Stimulated activated CD8-positive, alpha-beta memory T cell treated with anti-CD3 and anti-CD28 coated beads, Interleukin-7, amount 100 ng/mL, for 1 hour (primary cell): ENCODE data around the gene KIAA1217.

Experiments used
- DNase-seq, 2 donors: peaks; one replicate each; pipeline ENCODE4 v3.0.0-alpha.2; 2020; ENCODE audit warnings: low read depth in 2 of 2

The KIAA1217 gene

DNA sequence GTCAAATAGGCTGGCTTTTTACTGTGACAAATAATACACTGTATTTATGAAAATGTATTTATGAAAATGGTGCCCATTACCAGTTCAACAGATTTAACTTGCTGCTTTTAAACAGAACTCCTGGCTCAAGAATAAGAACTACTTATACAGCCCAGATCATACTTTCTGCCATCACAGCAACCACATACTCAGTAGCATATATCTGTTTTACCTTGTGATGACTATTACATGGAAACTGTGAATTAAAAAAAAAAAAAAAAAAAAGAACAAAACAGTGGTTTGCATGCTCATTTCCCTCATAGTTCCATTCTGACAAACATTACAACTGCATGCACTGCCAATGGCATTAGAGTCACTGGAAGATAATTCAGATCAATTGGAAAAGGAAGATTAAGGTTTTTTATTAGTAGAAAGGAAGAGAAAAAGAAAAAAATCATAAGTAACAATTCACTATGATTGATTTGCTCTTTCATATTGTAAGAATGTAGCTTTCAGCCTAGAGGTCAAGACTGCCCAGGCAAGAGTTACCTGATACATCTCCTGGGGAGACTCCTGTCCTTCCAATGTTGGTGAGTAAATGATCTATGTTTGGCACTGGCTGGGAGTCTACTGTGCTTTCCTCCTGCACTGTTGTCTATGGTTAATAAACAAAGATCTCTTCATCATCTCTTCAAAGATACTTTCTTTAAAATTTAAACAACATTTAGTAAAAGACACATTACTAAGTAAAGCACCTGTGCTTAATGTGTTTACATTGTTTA, 381.9 kb downstream of the KIAA1217 start:
- no peak for DNase-seq

- no peak for DNase-seq
Observed at GRCh38 chr10:24596217-24596930, 387.4 kb downstream of the KIAA1217 start.

GRCh38 chr10:24597426-24597825, 388.5 kb downstream of the KIAA1217 start:
- no peak for DNase-seq
